Raji (cell line): ENCODE data around the gene CCDC38.

Experiments
- POLR2A ChIP-seq: IDR thresholded peaks from 2 replicates; pipeline ENCODE4 v1.6.1; 2011; ENCODE audit warnings: low read depth, low read length, control low read depth; ENCODE audit not compliant: insufficient read depth

CCDC38 gene

DNA sequence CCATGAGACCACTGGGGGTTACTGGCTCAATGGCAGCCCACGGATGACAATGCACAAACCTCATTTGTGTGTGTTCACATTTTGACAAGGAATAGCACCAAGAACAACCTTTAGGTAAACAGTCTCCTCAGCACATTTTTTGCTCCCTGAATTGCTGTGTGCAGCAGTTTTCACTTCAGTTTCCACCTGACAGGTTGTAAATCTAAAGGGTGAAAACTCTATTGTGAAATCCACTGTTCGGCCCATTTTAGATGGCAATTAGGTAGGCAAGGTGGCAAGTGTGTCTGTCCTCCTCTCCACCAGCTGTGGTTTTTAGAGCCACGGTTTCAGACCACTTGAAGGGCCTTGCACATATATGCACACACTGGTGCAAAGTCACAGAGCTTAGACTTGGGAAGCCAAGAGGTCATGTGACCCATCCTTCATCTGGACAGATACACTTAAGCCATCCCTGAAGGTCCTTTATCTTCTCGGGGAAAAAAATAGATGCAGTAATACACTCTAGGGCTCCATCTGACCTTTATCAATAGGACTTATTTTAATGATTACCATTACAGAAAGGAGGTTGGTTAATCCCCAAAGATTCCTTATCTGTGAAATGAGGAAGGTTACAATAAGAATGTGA lies 30.5 kb upstream of the CCDC38 start:
- no peak for TF ChIP-seq POLR2A

DNA sequence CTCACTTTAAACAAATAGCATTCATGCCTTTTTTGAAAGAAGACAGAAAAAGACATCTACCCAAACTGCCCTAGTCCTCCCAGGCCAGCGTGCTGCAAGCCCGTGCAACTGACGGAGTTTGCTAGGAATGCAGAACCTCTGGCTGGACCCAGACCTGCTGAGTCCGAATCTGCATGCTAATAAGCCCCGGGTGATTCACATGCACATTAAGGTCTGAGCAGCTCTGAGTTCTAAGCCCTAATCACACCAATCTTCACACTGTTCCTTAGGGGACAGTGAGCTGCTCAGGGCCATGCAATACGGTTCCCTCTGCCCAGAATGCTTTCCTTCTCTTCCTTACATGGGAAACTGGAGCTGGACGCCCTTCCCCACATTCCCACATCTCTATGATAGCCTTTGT lies 28.5 kb upstream of the CCDC38 start:
- TF ChIP-seq POLR2A: no peak

DNA sequence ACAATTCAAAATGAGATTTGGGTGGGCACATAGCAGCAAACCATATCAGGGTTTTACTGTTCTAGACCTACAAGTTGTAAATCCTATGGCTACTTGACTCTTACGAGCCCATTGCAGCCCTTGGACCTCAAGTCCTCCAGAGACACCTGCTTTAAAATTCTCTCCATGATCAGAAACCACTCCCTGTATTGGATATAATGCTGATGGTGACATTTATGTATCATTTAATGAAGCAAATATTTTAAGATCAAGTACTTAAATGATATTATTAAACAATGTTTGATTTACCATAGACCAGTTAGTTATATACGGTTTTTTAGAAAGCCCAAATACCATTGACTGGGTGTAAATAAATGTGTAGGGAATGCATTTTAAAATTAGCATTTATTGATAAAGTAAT lies 24.9 kb upstream of the CCDC38 start:
- TF ChIP-seq POLR2A: no peak

DNA sequence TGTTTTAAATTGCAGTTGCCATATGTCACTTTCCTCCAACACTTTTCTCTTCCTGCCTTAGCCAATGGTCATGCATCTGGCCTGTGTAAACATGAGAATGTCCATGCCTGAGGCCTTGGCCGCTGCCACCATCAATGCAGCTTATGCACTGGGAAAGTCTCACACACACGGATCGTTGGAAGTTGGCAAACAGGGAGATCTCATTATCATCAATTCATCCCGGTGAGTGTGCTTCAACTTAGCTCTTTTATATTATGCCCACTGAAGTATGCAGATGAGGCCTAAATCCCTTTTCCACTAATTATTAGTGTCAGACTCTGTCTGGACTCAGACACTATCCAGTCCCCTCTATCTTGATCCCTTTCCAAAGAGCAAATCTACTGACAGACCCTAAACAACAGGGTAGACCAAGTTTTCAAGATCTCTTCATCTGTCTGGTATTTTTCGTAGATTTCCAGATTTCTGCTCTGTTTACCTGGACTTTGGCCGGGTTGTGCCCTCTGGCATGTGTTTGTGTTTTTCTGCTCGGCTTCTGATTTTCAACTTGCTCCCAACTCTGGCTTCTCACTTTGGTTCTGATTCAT lies 24.0 kb upstream of the CCDC38 start:
- no peak for TF ChIP-seq POLR2A

DNA sequence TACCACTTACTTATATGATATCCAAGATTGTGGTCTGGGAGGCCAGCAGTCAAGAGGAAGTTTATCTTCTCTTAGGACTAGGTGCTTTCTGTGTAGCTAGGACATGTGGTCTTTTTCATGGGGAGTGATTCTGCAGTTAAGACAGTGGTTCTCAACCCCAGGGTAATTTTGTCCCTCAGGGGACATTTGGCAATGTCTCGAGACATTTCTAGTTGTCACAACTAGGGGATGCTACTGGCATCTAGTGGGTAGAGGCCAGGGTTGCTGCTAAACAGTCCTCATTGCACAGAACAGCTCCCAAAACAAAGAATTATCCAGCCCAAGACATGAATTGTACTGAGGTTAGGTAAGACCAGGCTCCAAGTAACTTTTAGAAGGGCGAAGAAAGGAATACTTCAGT lies 20.7 kb upstream of the CCDC38 start:
- no peak for TF ChIP-seq POLR2A

DNA sequence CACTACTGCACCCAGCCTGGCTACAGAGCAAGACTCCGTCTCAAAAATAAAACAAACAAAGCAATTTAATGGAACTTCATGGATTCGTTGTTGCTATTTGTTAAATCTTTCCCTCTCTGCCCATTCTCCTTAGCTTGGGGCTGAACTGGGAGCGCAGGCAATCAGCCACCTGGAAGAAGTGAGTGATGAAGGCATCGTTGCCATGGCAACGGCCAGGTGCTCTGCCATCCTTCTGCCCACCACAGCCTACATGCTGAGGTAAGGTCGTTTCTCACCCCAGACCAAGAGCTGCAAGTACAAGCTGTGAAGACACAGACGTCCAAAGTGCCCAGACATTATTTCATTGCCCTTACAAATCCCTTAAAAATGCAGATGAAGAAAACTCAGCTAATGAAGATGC lies 19.8 kb upstream of the CCDC38 start:
- no peak for TF ChIP-seq POLR2A

DNA sequence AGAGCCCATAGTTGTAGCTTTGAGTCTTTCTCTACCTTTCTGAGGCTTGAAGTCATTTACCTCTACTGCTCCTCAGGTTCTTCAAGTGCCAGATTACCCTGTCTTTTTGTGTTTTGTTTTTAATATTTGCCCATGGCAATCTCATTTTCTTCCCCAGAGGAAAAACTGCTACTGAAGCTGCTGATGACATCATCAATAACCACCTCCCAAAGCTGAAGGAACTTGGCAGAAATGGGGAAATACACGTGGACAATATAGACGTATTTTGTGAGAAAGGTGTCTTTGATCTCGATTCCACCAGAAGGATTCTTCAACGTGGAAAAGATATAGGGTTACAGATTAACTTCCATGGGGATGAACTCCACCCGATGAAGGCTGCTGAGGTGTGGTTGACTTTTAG lies 17.8 kb upstream of the CCDC38 start:
- TF ChIP-seq POLR2A: no peak

DNA sequence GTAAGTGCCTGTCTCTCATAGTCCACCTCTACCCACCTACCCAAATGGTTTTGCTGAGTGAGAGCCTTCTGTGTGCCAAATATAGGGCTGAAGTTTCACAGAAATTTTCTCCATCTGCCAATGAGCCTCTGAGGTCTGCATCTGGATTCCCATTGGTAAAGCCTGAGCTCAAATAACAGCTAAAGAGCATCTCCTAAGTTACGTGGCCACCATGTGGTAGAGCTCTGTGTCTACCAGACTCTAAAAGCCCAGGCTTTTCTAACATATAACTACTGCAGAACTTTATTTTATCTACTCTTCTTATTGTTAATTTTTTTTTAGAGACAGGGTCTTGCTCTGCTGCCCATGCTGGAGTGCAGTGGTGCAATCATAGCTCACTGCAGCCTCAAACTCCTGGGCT lies 16.7 kb upstream of the CCDC38 start:
- TF ChIP-seq POLR2A: no peak

DNA sequence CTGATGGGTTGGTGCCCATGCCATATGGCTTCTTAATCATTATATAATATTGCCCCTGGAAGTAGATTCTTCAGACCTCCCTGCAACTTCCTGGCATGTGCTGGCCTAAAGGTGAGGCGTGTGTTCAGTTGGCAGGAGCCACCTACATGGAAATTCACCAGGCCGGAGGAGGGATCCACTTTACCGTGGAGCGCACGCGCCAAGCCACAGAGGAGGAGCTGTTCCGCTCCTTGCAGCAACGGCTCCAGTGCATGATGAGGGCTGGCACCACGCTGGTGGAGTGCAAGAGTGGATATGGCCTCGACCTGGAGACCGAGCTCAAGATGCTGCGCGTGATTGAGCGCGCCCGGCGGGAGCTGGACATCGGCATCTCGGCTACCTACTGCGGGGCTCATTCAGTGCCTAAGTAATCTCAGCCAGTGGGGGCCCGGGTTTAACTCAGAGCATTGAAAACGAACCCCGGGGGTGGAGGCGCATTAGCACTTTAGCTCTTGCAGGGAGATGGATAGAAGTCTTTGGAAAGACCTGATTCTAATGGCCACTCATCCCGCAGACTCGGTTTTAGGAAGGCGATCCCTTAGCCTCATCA lies 14.2 kb upstream of the CCDC38 start:
- TF ChIP-seq POLR2A: no peak

DNA sequence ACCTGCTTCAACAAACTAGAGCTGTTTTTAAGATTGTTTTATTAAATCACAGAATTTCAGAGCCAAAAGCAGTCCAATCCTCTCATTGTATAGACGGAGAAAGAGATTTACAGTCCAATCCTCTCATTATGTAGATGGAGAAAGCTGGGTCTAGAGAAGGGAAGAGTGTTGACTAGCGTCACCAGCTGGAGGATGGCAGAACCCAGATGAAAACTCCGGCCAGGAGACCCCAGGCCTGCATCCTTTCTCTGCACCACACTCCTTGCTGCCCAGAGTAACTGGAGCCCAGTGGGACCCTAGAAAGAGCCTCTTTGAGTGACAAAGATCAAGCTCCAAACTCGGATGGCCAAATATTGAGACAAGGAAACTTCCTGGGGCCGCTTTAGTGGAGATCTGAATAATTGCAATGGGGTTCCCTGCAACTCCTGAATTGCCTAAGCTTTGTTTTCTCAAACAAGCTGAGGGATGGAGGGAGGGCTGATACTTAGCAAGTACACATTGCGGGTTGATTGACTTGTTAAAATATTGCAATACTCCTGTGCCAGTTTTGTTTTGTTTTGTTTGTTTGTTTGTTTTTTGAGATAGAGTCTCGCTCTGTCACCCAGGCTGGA lies 13.2 kb upstream of the CCDC38 start:
- TF ChIP-seq POLR2A: no peak

DNA sequence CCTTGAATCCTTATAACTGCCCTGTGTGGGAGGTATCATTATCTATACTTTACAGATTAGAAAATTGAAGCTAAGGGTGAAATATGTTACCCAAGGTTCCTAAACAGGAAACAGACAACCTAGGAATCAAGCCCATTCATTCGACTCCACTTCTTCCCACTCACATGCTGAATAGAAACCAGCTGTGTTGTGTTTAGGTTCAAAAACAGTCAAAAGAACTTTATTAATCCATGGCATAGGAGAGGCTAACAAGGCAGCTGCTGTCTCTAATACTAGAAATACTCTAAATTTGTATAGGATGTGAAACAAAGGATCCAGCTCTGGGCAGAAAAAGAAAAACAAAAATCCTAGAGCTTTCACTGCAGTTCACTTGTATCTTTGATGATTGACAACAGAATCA lies 10.6 kb upstream of the CCDC38 start:
- TF ChIP-seq POLR2A: no peak

DNA sequence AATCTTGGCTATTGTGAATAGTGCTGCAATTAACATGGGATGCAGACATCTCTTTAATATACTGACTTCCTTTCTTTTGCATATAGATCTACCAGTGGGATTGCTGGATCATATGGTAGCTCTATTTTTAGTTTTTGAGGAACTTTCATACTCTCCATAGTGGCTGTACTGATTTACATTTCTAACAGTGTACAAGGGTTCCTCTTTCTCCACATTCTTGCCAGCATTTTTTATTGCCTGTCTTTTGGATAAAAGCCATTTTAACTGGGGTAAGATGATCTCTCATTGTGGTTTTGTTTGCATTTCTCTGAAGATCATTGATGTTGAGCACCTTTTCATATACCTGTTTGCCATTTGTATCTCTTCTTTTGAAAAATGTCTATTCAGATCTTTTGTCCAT lies 9.1 kb upstream of the CCDC38 start:
- TF ChIP-seq POLR2A: no peak

DNA sequence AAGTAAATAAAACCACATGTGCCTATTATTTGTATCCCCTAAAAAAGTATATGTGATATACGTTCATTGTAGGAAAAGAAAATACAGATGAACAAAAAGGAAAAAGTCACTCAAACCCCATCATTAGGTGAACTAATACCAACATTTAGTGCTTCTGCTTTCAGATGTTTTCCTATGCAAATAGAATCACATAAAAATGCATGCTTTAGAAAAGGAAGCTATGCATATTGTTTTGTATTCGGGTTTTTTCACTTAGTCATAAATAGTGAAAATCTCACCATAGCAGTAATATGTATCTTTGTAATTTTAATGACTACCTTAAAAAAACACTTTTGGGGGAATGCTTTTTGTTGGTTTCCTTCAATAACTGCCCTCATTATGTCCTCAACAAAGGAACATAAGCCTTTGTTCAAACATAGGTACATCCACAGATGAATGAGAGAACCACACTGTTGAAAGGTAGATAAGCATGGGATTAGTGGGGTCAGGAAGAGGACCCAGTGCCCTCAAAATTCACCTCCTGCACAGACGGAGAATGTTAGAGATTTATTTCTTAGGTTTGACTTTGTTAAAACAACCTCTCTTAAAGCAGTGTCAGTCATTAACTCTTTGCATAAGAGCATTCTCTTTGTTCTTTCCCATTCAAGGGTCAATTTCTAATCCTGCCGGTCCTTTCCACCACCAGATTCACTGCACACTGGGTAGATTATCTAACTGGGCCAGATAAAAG lies 7.2 kb upstream of the CCDC38 start:
- no peak for TF ChIP-seq POLR2A

DNA sequence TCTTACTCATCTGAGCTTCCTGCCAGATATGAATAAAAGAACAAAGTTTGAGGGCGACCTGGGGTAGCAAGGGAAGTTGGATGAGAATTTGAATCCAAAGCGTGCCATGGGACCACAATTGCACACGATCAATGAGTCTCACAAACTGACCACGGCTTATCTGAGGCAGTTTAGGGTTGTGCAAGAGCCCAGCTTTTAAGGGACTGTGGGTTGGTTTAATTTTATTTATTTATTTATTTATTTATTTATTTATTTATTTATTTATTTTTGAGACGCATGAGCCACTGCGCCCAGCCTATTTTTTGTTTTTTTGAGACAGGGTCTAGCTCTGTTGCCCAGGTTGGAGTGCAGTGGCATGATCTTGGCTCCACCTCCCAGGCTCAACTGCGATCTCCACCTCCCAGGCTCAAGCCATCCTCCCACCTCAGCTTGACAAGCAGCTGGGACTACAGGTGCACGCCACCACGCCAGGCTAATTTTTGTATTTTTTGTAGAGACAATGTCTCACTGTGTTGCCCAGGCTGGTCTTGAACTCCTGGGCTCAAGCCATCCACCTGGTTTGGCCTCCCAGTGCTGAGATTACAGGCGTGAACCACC lies 1.8 kb upstream of the CCDC38 start:
- no peak for TF ChIP-seq POLR2A

DNA sequence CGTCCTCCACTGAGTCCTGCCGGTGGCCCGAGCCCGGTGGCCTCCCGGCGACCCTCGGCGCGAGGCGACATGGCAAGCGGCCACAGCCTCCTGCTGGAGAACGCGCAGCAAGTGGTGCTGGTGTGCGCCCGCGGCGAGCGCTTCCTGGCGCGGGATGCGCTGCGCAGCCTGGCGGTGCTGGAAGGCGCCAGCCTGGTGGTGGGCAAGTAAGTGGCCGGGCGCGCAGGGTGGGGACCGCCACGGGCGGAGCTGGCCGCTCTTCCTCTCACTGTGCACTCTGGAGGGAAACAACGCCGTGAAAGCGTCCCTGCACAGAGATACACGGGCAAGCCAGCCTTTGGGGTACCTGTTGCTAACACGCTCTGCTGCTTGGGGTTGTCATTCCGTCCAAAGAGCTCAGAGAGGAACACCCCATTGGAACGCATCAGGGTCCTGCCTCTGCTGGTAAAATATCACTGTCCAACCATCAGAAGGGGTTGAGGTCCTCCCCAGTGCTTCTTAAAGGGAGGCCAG lies 972 bp upstream of the CCDC38 start, which contains the start of gene AMDHD1:
Gene AMDHD1, plus strand, starts transcription at position 2 of the 513 bp plus-strand sequence. Its CDS starts 68 bp downstream, at position 70.
- TF ChIP-seq POLR2A: no peak
